ENCODE results near the gene ARSD.
"Not testable (repeated sequence)": the region's sequence is repeated elsewhere in the genome, so short reads cannot be mapped to it uniquely, and the experiment has no call there.

Gene ARSD

GRCh38 chrX:2926664-2927275 lies 2.4 kb downstream of the ARSD start:
- ATAC-seq: no peak
- no peak for TF ChIP-seq PATZ1 (CRISPR knock-in tag; IDR thresholded peaks at IDR 0.05; ENCODE audit: borderline replicate concordance)
- TF ChIP-seq TSHZ2 (CRISPR knock-in tag; IDR thresholded peaks at IDR 0.05): no peak
- TF ChIP-seq CSRNP3 (CRISPR knock-in tag; IDR thresholded peaks at IDR 0.05): no peak
- TF ChIP-seq CREB5 (CRISPR knock-in tag; IDR thresholded peaks at IDR 0.05; ENCODE audit: low read depth): no peak
- TF ChIP-seq PPARA (CRISPR knock-in tag; IDR thresholded peaks at IDR 0.05; ENCODE audit: borderline replicate concordance): no peak
- no peak for TF ChIP-seq ZFP3 (CRISPR knock-in tag; IDR thresholded peaks at IDR 0.05)
- TF ChIP-seq ZFP30 (CRISPR knock-in tag; IDR thresholded peaks at IDR 0.05): no peak
- no peak for TF ChIP-seq BACH2 (CRISPR knock-in tag; IDR thresholded peaks at IDR 0.05; ENCODE audit: borderline replicate concordance)
- TF ChIP-seq ZC3H10 (CRISPR knock-in tag; IDR thresholded peaks at IDR 0.05): no peak
- TF ChIP-seq OSR1 (CRISPR knock-in tag; IDR thresholded peaks at IDR 0.05): no peak
- no peak for TF ChIP-seq TCF4 (CRISPR knock-in tag; IDR thresholded peaks at IDR 0.05; ENCODE audit: borderline replicate concordance)

GRCh38 chrX:2926255-2926654 lies 2.9 kb downstream of the ARSD start:
- ATAC-seq: not testable (repeated sequence)

GRCh38 chrX:2924151-2924550 lies 5.0 kb downstream of the ARSD start:
- no peak for ATAC-seq
- no peak for TF ChIP-seq GLIS3 (CRISPR knock-in tag; IDR thresholded peaks at IDR 0.05)
- no peak for TF ChIP-seq RARB (CRISPR knock-in tag; IDR thresholded peaks at IDR 0.05)
- TF ChIP-seq ZNF8 (CRISPR knock-in tag; IDR thresholded peaks at IDR 0.05): no peak
- no peak for TF ChIP-seq ZNF565 (CRISPR knock-in tag; conservative IDR thresholded peaks at IDR 0.05; ENCODE audit: low read depth)
- no peak for TF ChIP-seq ZNF70 (CRISPR knock-in tag; IDR thresholded peaks at IDR 0.05)
- no peak for TF ChIP-seq TOX (CRISPR knock-in tag; IDR thresholded peaks at IDR 0.05; ENCODE audit: borderline replicate concordance)
- TF ChIP-seq CSDC2 (CRISPR knock-in tag; IDR thresholded peaks at IDR 0.05): no peak
- no peak for TF ChIP-seq ARNTL (CRISPR knock-in tag; IDR thresholded peaks at IDR 0.05; ENCODE audit: borderline replicate concordance, low read depth)

- ATAC-seq: no peak
- no peak for TF ChIP-seq POU6F1 (CRISPR knock-in tag; IDR thresholded peaks at IDR 0.05; ENCODE audit: borderline replicate concordance, low read depth)
- no peak for TF ChIP-seq TCF4 (CRISPR knock-in tag; IDR thresholded peaks at IDR 0.05; ENCODE audit: borderline replicate concordance)
- no peak for TF ChIP-seq ZNF565 (CRISPR knock-in tag; conservative IDR thresholded peaks at IDR 0.05; ENCODE audit: low read depth)
- no peak for TF ChIP-seq SNAI2 (CRISPR knock-in tag; IDR thresholded peaks at IDR 0.05)
- no peak for TF ChIP-seq BACH2 (CRISPR knock-in tag; IDR thresholded peaks at IDR 0.05; ENCODE audit: borderline replicate concordance)
- no peak for TF ChIP-seq ESRRG (CRISPR knock-in tag; IDR thresholded peaks at IDR 0.05)
- no peak for TF ChIP-seq CSRNP3 (CRISPR knock-in tag; IDR thresholded peaks at IDR 0.05)
- TF ChIP-seq GLIS3 (CRISPR knock-in tag; IDR thresholded peaks at IDR 0.05): no peak
- no peak for TF ChIP-seq ZFP3 (CRISPR knock-in tag; IDR thresholded peaks at IDR 0.05)
- no peak for TF ChIP-seq ZC3H10 (CRISPR knock-in tag; IDR thresholded peaks at IDR 0.05)
- TF ChIP-seq RARB (CRISPR knock-in tag; IDR thresholded peaks at IDR 0.05): no peak
- TF ChIP-seq ZFP30 (CRISPR knock-in tag; IDR thresholded peaks at IDR 0.05): no peak
- TF ChIP-seq PATZ1 (CRISPR knock-in tag; IDR thresholded peaks at IDR 0.05; ENCODE audit: borderline replicate concordance): no peak
Measured at GRCh38 chrX:2921750-2922149, 7.4 kb downstream of the ARSD start.
